Stimulated activated CD4-positive, alpha-beta T cell treated with anti-CD3 and anti-CD28 coated beads, Interleukin-15, amount 100 ng/mL, for 1 hour (primary cell): Measurements from ENCODE around the gene NOL3.
"Not testable (repeated sequence)": the region's sequence is repeated elsewhere in the genome, so short reads cannot be mapped to it uniquely, and the experiment has no call there.

Source experiments
- DNase-seq, 2 donors: peaks; one replicate each; pipeline ENCODE4 v3.0.0-alpha.2; 2020; ENCODE audit warnings: low read depth in 1 of 2, low spot score in 1 of 2

The NOL3 gene

GRCh38 chr16:67170168-67170948 lies at the start of gene NOL3:
NOL3 (plus strand) TSS chr16:67170538.
- DNase-seq: no peak

GRCh38 chr16:67122799-67123198 lies 47.5 kb upstream of the NOL3 start:
- not testable (repeated sequence) for DNase-seq

- no peak for DNase-seq
These were observed 41.9 kb upstream of the NOL3 start for GRCh38 chr16:67128417-67128816.

GRCh38 chr16:67128887-67129286 lies 41.5 kb upstream of the NOL3 start:
- DNase-seq: no peak

GRCh38 chr16:67129422-67129821 lies 40.9 kb upstream of the NOL3 start:
- DNase-seq: no peak

- DNase-seq: no peak
These were observed 32.7 kb upstream of the NOL3 start for GRCh38 chr16:67137605-67138004.

DNA sequence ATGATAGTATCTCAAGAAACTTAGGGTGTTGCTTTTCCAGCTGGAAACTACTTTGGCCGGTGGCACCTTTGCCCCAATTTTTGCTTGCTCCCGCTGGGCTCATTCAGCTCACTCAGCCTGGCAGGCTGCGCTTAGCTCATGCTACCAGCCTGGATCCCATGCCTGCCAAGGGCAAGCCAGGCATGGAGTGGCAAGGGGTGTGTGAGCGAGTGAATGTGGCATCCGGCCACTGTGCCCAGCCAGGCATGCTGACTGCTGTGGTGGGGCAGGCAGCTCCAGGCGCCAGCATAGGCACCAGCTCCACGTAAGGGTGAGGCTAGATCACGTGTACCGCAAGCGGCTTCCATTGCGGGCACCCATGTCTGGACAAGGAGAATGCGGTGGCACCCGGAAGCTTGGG lies 28.9 kb upstream of the NOL3 start:
- no peak for DNase-seq

DNA sequence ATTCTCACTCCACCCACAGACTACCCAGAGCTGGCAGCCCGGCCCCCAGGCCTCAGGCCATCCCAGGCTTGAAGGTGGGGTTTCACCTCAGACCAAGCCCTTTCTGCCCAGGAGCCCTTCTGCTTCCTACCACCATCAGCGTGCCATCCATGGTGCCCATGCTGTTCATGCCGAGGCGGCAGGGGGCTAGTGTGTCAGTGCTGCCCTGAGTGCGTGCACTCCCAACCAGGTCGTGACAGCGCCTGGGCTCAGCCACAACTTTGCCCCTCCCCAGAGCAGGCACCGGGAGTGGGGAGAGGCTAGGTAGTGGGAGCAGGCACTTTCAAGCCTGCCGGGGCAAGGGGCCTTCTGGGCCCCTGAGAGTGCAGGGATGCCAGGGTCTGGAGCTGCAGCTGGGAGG lies 28.0 kb upstream of the NOL3 start:
- DNase-seq: no peak

DNA sequence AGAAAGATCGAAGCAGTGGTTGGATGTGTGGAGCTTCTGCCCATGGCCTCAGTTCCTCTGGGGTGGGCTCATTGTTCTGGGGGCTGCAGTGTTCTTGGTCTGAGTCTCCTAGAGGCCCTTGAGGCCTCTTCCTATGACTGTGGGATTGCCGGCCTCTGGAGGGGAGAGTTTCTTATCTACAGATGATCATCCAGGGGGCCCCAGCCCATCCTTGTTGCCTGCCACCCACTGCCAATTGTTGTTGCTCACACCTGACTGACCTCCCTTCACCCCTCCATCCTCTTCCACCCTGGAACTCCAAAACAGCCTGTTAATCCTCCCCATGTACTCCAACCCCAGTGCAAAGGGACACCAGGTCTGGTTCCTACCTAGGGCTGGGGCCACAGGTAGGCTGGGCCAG lies 25.4 kb upstream of the NOL3 start:
- DNase-seq: no peak

GRCh38 chr16:67145746-67146145 lies 24.6 kb upstream of the NOL3 start:
- DNase-seq: no peak

- DNase-seq: no peak
These were observed 23.6 kb upstream of the NOL3 start for GRCh38 chr16:67146523-67147357.

- DNase-seq: no peak
These were observed 22.7 kb upstream of the NOL3 start for GRCh38 chr16:67147437-67148140.

GRCh38 chr16:67148221-67148620 lies 22.1 kb upstream of the NOL3 start:
- no peak for DNase-seq

DNA sequence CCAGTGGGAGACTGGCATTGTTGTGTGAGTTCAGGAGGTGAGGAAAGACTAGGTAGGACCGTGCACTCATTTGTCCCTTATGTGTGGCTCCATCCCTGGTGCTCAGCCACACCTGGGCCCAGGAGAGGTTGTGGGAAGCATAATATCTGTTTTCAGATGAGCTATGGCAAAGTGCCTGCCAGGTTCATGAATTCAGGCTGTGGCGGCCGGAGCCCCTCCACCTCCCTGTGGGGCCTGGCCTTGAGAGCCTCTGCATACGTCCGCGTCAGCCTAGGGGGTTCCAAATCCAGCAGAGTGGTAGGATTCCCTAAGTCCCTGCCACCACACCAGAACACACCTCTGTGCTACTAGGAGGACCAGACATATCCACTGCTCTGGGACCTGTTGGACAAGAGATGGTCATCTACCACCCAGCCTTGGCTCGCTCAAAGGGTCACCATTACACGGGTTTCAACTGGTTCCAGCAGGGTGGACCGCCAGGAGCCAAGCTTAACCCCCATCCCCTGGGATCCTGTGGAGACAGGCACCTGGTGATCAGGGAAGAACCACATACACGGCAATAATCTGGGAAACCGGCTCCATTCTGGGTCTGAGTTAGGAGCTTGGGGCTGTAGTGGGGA lies 21.6 kb upstream of the NOL3 start:
- DNase-seq: no peak

DNA sequence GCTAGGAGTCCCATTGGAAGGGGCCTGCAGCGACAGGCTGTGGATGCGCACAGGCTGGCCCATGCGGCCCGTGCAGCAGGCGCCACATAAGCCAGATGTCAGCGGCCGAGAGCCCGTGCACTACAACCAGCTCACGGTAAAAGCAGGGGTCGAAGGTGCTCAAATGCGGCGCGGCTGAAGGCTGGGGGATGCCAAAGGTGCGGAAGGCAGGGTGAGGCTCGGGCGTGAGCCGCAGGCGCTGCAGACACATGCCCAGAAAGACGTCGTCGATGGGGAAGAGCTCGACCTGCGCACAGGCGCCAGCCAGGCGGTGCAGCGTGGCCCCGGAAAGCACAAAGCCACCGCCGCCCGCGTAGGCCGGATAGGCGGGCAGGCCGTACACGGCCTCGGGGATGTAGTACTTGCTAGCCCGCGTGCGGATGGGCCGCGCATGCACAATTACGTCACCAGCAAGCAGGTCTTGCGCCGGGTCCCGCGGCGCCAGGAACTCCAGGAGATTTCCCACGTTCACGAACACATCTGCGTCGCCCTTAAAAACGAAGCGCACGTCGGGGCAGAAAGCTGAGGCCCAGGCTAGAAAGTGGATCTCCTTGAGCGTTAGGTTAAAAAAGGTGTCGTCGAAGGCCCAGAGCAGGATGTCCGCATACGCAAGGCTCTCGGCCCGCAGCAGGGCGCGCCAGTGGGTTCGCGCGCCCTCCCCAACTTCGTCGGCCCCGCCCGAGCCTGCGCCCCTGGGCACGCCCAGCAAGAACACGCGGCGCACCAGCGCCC lies 20.9 kb upstream of the NOL3 start:
- no peak for DNase-seq

GRCh38 chr16:67150047-67150832 lies 20.1 kb upstream of the NOL3 start:
- peak in 1 of 2 donors; percentile 28 for DNase-seq

DNA sequence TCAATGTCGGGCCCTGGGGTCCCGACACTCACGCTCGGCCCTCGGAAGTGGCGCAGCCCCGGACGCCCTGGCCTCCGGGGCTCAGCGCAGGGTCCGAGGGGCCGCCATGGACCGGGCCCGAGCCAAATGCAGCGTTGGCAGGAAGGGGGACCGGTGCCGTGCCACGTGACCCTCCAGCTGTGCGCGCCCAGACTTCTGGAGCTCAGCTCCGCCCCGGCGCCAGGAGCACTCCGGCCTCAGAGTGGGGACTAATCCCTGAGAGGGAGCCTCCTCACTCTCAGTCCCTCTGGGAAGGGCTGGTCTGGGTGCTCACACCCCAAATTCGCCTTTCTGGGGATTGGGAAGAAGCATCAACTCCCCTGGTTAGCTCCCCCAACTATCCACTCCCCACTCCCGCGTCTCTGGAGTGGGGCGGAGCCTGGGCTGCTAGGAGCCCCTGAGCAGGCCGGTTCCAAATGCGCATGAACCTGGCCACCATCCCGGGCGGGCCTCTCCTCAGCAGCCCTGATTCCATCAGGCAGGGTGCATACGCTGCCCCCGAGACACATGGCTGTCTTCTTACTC lies 19.4 kb upstream of the NOL3 start, which contains the start of gene B3GNT9:
B3GNT9 (minus strand) TSS at position 166 of the 564 bp plus-strand sequence. CDS start 513 bp downstream, outside the sequence.
- no peak for DNase-seq

- DNase-seq: no peak
These were observed 18.8 kb upstream of the NOL3 start for GRCh38 chr16:67151431-67152097.
